Measurements from ENCODE around the gene TMEM233.

TMEM233 gene

GRCh38 chr12:119681728-119682638 is 88.4 kb downstream of the TMEM233 start:
- DNase-seq (ENCODE audit: low read depth in 2 of 2) = no peak

- no peak for DNase-seq (ENCODE audit: low read depth in 2 of 2)
Observed at GRCh38 chr12:119682639-119683252, 89.2 kb downstream of the TMEM233 start.

- DNase-seq (ENCODE audit: low read depth in 2 of 2) = no peak
Observed at GRCh38 chr12:119683413-119683812, 89.8 kb downstream of the TMEM233 start.

GRCh38 chr12:119683816-119684215 is 90.2 kb downstream of the TMEM233 start:
- DNase-seq (ENCODE audit: low read depth in 2 of 2) = no peak

GRCh38 chr12:119684711-119685369 is 91.3 kb downstream of the TMEM233 start:
- DNase-seq (ENCODE audit: low read depth in 2 of 2) = no peak

- no peak for DNase-seq (ENCODE audit: low read depth in 2 of 2)
Observed at GRCh38 chr12:119685375-119685774, 91.8 kb downstream of the TMEM233 start.

GRCh38 chr12:119686355-119686754 is 92.8 kb downstream of the TMEM233 start:
- DNase-seq (ENCODE audit: low read depth in 2 of 2) = no peak

GRCh38 chr12:119686776-119687175 is 93.2 kb downstream of the TMEM233 start:
- no peak for DNase-seq (ENCODE audit: low read depth in 2 of 2)

- DNase-seq (ENCODE audit: low read depth in 2 of 2) = no peak
Observed at GRCh38 chr12:119687406-119687805, 93.8 kb downstream of the TMEM233 start.

- no peak for DNase-seq (ENCODE audit: low read depth in 2 of 2)
Observed at GRCh38 chr12:119687879-119688278, 94.3 kb downstream of the TMEM233 start.

GRCh38 chr12:119689935-119690500 is 96.4 kb downstream of the TMEM233 start:
- DNase-seq (ENCODE audit: low read depth in 2 of 2) = no peak

- no peak for DNase-seq (ENCODE audit: low read depth in 2 of 2)
Observed at GRCh38 chr12:119691202-119691810, 97.7 kb downstream of the TMEM233 start.

GRCh38 chr12:119692410-119692809 is 98.8 kb downstream of the TMEM233 start:
- no peak for DNase-seq (ENCODE audit: low read depth in 2 of 2)
